GM19035 (cell line): ENCODE results near the gene HAPLN3.

Experiments used
- ATAC-seq: cut with Tn5 transposase; IDR thresholded peaks from one replicate; pipeline ENCODE4 v1.9.1; 2021; ENCODE audit not compliant: unreplicated experiment

HAPLN3 gene

DNA sequence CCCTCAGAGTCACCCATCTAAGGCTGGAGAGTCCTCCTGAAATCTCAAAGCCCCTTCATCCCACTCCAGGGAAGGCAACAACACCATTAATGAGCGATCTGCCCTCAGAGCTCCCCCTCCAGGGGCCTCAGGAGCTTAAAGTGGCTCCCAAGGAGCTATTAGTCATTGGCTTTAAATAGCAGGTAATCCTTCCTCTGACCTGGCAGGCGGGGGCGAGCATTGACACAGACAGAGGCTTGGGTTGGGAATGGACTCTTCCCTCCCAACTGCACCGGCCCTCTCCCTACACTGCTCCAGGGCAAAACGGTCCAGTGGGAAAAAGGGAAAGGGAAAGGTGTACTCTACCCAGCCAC, 16.4 kb upstream of the HAPLN3 start:
- ATAC-seq = no peak

DNA sequence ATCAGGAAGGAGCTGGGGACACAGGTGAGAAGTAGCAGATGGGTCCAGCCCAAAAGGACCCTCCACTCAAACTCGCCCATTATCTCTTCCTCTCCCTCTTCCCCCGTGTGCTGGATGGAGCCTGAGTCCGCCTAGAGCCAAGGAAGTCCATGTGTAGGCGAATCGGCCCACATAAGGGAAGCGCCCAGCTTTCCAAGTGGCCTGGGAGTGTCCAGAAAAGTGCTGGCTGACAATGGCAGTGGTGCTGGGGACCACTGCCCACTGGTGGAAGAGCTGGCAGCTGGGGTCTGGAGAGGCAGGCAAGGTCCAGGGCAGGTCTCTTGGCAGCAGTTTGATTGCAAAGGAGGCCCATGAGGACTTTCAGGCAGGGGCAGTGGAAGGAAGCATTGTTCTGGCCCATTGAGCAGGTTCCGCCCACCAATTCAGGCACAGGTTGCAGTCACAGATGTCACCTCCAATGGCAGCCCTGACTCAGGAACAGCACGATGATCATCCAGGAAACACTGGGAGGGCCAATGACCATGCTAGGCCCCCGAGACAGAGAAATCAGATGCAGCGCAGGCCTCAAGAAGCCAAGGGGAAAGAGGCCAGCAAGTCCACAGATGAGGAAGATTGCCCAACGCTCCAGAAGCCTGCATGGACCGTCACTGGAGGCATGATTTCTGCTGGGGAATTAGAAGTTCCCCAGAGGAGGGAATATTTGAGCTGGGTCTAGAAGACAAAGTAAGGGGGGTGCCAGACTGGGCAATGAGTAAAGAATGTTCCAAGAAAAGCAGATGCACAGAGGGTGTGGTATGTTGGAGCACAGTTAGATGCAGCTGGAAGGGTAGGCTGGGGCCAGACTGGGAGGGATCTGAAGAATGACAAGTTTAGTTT, 14.8 kb upstream of the HAPLN3 start:
- ATAC-seq = no peak

DNA sequence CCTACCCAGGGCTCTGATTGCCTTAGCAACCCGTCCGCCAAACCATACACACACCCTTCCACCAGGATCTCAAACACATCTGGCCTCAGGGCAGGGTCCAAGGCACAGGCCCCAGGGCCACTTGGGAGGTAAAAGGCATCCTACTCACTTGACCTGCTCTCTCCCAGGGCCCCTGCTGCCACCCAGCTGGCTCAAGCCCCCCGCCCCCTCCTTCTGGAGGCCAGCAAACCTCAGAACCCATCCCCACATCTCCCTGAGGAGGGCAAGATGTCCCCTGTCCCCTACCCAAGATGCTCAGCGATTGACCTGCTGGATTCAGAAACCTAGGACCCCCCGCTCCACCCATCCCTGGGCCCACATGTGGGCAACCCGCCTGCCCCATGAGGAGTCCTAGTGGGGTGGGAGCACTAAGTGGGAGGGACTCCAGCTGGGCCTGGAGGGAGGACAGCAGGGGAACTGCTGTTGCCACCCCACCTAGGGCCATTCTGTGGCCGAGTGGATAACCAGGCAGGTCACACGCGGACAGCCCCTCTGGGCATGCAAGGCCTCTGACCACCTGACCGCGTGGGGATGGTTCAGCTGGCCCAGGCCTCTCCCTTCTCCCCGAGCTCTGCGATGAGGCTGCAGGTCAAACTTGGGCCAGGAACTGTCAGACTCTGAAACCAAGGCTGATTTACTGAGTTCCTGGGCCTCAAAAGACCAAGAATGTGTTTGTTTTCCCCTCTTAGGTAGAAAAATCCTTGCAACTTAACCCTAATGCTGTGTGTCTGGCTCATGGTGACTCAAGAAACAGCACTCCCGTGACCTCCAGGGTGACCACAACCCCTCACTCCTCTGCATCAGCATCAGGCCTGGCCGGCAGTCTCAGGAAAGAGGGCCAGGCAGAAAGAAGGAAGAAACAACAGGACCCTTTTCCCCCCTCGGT, 13.6 kb upstream of the HAPLN3 start:
- no peak for ATAC-seq

DNA sequence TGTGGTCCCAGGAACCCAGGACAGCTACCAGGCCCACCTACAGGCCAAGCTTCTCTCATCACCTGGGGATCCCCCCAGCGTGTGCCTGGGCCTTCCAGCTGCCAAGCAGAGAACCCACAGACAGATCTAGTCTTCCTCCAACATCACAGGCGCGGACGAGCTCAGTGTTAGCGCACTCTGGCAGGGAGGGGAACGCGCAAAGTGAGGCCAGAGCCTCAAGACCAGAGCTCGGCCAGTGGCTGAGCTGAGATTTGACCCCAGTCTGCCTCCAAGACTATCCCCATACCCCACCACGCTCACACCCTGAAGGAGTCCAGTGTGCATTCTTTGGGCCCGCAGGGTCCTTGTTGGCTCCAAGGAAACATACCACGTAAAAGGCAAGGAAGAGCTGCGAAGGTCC, 12.8 kb upstream of the HAPLN3 start:
- ATAC-seq = no peak

GRCh38 chr15:88907111-88907510, 11.8 kb upstream of the HAPLN3 start:
- no peak for ATAC-seq

DNA sequence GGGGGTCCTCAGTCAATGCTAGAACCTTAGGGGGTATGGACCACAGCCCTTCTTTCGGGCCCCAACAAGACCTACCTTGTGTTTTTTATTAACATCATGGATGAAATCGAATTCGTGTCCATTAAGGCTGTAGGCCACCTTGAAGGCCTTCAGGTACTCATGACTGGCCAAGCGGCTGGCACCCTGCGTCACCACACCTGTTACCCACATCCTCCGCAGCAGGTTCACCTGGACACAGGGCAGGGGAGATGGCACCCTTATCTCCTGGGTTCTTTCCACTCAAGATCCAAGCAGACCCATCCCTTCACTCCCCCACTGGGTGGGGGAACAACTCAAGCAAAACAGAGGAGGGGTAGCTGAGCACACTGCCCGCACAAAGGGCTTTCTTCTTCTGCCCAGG, 11.2 kb upstream of the HAPLN3 start:
- no peak for ATAC-seq

- no peak for ATAC-seq
Measured at GRCh38 chr15:88906130-88906529, 10.8 kb upstream of the HAPLN3 start.

GRCh38 chr15:88905576-88905975, 10.2 kb upstream of the HAPLN3 start:
- no peak for ATAC-seq

DNA sequence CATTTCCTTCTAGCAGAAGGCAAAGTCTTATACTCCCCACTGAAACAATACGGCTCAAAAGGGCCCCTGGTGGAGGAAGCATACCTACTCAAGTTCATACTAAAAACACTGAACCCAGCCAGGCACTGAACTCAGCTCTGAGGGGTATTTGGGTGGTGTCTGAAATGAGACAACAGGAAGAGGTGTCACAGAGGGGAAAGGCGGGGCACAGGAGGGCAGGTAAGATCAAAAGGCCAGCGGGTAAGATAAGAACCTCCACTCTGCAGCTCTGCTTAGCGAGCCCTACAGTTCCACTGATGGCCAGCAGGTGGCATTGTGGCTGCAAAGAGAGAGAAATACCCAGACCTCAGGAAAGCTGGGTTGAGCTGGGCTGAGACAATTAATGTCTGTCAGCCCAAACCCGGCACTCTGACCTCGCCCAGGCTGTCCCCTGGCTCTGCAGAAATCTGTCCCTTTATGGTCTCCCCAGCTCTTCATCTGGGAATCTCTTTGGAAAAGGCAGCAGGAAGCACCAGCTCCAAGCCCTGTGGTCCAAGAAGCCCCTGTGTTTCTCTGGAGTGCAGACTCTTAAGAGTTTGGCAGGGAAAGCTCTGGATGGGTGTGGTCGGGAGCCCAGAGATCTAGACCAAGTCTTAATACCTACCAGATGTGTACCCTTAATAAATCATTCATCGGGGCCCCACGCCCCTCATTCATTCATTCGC, 9.4 kb upstream of the HAPLN3 start:
- peak; percentile 87 for ATAC-seq

DNA sequence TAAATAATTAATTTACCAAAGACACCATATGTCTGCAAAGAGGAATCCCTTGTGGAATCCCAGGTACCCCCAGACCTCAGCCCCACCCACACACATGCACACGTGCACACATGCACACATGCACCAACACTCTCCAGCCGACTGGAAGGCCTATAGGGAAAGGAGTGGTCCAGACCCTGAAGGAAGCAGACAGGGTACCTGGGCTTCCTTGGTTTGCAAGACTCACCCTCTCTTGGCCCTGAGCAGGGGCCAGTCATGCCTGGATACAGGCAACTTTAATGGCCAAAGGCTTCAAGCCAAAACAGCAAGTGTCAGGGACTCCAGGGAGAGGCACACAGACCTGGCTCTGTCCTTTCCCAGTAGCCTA, 8.9 kb upstream of the HAPLN3 start:
- no peak for ATAC-seq

DNA sequence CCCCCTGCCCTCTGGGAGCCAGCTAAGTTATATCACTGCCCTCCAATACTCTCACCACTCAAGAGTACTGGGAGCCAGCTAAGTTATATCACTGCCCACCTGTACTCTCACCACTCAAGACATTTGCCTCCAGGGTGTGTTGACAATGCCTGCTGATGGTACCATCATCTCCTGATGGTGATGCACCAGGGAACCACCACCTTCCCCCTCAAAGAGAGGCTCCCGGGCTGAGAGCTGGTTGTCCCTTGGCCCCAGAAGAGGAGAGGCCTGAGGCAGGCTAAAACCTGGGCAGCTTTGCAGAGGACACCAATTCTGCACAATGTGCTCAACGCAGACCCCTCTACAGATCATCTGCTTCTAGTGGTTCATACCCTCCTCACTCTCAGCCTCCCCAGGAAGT, 7.5 kb upstream of the HAPLN3 start:
- ATAC-seq = no peak

DNA sequence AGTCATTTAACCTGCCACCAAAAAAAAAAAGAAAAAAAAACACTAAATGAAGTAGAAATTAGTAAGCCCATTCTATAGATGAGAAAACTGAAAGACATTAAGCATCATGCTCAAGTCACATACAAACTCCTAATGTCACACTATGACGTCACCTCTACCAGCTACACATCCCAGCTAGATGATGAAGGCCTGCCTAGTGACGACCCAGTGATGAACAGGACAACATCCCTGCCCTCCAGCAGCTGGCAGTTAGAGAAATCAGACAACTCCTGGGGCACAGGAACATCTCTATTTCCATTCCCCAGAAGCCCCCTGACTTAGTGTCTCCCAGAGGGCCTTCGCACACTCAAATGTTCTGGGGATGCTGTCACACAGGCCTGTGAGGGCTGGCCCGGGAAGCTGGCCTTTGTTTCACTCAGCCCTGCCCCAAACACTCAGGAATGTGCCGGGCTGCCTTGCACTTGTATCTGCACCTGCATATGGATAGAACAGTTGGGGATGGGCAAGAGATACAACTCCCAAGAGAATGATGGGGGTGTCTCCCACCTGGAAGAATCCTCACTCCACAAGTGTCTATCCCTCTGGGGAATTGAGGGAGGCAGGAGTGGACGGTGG, 7.0 kb upstream of the HAPLN3 start:
- ATAC-seq = no peak

DNA sequence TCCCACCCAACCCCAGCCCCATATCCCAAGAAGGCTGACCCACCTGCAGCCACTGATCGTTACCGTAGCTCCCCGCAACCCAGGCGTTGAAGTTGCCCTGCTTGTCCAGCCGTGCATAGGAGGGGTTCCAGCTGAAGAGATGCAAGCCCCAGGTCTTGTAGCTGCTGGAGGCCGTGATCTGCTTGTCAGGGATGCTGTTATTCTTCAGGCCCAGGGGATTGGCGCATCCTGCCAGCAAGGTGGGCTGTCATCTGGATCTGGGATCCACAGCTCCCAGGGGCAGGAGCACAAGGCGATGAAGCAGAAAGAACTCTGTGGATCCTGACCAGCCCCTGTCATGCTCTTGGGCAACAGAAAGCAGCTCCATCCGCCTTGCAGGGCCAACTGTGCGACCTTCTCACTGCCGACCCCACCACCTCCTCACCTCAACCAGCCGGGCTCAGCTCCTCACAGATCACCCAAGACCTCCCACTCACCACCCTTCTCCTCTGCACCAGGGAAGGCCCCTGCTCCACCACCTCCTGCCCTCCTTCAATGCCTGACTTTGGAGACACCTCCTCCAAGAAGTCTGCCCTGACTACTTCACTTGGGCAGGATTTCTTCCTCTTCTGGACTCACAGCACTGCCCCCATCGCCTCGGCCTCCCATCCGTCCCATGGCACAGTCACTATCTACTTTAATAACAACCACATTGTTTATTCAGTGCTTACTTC, 6.3 kb upstream of the HAPLN3 start:
- no peak for ATAC-seq

DNA sequence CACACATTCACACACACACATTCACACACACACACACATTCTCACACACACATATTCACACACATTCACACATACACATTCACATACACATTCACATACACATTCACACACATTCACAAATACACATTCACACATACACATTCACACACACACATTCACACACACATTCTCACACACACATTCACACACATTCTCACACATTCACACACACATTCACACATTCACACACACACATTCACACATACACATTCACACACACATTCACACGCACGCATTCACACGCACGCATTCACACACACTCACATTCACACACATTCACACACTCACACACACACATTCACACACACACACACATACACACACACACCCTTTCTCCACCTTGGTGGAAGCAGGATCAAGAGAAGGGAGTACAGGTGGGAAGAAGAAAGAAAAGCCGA, 5.7 kb upstream of the HAPLN3 start:
- ATAC-seq = no peak

DNA sequence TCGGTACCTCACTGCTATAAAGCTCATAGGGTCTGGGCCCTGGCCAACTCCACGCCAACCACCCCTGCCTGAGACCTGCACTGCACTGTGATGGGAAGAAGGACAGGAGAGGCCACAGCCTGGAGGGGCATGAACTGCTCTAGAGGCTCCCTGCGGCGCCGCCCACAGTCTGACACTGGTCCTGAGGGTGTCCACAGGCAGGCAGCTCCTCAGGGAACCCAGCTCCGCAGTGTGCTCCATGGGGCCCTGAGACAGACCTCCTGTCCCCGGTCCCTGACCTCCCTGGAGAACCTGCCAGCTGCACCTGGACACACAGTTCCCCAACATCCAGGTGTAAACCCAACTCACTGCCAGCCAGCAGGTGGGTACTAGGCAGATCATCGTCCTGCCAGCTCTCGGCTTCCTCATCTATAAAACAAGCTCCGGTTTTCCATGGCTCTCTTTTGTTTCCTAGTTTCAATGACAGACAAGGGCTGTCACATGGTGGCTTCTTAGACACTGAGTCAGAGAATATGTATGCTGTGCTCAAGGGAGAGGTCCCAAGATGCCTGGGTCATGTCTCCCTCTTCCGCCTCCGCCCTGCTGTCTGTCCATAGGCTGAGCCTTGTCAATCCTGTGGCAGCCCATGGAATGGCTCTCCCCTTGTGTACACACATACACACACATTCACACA, 5.1 kb upstream of the HAPLN3 start:
- no peak for ATAC-seq

DNA sequence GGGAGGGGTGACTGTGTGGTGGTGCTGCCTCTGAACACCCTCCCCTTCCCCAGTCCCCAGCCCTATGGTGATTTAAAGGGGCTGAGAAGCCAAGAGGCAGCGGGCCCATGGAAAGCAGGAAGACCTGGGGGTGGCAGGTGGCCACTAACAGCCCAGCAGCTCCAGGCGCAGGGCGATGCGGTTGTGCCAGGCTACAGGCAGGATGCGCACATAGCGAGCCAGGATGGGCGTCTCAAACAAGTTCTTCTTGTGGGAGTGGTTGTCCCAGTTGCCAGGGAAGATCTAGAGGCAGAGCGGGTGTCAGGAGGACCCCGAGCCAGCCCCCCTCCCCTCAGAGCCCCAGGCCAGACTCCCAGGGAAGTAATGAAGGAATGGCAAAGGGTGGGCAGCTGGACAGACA, 3.9 kb upstream of the HAPLN3 start:
- ATAC-seq = no peak

GRCh38 chr15:88898736-88899135, 3.4 kb upstream of the HAPLN3 start:
- ATAC-seq = no peak

GRCh38 chr15:88897456-88898194, 2.3 kb upstream of the HAPLN3 start:
- no peak for ATAC-seq

DNA sequence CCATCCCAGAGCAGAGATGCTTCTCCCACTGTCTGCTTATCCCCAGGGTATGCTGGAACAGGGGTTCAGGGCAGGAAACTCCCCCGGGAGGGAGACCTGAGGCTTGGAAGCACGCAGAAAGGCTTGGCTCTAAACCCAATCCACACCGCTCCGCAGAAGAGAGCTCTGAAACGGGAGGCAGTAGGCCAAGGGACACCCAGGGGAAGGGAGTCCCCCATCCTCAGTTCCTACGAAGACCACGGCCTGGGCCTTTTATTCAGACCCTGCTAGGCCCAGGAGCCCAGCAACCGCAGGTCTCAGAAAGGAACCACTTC, 1.8 kb upstream of the HAPLN3 start:
- no peak for ATAC-seq
